ENCODE data around the gene GPR50. TPM values are rescaled to one million over a fixed set of nuclear protein-coding genes. Genes with fewer than 3 reads are reported as not detected.

Gene GPR50
- total RNA-seq, 2 donors from 2014 or later: not detected

DNA sequence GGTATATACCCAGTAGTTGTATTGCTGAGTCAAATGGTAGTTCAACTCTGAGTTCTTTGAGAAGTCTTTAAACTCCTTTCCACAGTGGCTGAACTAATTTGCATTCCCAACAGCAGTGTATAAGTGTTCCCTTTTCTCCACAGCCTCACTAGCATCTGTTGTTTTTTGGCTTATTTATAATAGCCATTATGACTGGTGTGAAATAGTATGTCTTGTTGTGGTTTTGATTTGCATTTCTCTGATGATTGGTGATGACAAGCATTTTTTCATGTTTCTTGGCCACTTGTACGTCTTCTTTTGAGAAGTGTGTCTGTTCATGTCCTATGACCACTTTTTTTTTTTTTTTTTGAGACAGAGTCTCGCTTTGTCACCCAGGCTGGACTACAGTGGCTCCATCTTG, 30.5 kb downstream of the GPR50 start:
- no peak for DNase-seq (ENCODE audit: low spot score)
- intact Hi-C loops (cut with DNase I): no loop called here

DNA sequence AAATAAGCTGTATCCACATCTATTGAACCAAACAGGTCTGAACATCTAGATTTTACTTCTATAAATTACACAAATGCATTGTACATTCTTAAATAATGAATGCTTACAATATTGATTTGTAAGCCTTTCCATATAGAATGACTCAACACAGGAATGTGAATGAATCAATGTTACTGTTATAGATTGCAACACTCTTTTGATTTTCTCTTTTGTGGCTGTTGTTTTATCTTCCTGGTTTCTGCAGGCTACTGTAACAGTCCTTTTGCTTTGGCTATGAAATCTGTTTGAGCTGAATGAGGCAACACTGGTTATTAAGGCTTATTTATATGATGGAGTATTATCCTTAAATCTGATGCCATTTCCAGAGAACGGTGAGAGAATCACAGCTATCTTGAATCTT, 49.5 kb downstream of the GPR50 start:
- DNase-seq (ENCODE audit: low spot score): no peak
- intact Hi-C loops (cut with DNase I): no loop called here

DNA sequence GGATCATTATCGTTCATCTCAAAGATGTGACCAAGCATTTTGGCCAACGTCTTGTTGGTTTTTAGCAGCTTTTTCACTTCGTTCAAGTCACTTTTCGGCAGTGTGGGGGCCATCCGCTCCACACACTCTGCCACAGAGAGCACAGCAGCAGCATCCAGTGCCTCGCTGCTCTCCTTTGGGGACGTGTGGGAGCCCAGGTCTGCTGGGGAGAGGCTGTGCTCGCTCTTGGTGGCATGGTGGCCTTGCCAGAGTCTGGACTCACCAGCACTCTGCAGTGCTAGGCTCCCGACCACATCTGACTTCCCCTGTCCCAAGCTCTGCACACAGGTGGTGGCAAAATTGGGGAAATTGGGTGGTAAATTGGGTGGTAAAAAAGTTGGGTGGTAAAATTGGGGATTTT, 50.6 kb downstream of the GPR50 start:
- intact Hi-C loops (cut with DNase I): no loop called here
- no peak for DNase-seq (ENCODE audit: low spot score)

DNA sequence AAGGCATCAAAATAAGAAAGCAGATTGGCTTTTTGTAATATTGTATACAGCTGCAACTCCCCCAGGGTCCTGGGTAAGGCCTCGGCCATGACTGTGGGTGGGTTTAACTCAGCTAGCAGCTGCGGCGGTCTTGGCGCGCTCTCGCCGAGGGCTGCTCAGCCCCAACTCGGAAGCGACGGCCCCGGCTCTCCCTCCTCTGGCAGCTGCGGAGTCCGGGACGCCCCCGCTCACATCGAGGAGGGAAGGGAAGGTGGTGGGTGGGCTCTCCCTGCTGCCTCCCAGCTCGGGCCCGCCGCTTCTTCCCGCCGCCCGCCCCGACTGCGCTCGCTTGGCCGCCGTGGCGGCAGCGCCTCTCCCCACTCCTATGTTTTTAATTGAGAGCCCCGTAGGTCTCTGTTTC, 51.2 kb downstream of the GPR50 start:
- intact Hi-C loops (cut with DNase I): no loop called here
- no peak for DNase-seq (ENCODE audit: low spot score)

DNA sequence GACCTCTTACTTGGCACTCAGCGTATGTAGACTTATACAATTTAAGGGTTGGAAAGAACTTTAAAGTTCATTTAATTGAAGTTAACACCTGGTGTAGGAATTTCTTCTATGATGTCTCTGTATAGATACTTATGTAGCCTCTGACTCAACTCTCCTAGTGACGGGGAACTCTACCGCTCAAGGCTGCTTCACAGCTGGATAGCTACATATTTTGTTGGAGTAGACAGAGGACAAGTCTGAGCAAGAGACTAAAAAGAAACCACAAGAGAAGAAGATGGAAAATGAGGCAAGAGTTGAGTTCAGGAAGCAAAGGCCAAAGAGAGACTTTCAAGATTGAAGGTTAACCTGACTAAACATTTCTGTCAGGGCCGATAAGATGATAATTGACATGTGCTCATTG, 52.6 kb downstream of the GPR50 start:
- intact Hi-C loops (cut with DNase I): loop anchor here in 1 of 2 donors (1.0 kb wide), 1 partner anchor 28 kb away; no protein-coding TSS in a partner anchor

More for the DNA sequence above, 52.6 kb downstream of the GPR50 start:
- no peak for DNase-seq (ENCODE audit: low spot score)

Small RNA genes lying within 50 kb of the gene (microRNA-seq; reads per million reads assigned to microRNA genes)
- 0 reads per million in 2 donors for gene MIR4330 (ENCODE audit: borderline microRNAs expressed in 2 of 2)

Other genes starting within 250 kb of the GPR50 start
- 1 to 10 TPM; 3.8 to 5.2 TPM for gene HMGB3, start 193.2 kb upstream of the GPR50 start, total RNA-seq
- gene VMA21, start 220.6 kb downstream of the GPR50 start, total RNA-seq: 10 to 100 TPM; 24.8 to 25.1 TPM

Measured in posterior vena cava (tissue), 2 donors.